ES-I3 (cell line): Measurements from ENCODE around the gene CCN2.

ENCODE experiments used
- H3K36me3 ChIP-seq: 2 replicates; pipeline ENCODE4 v1.6.1; 2013; ENCODE audit warnings: mild to moderate bottlenecking, low read length, control low read depth, moderate library complexity; ENCODE audit not compliant: insufficient read depth
- H3K4me1 ChIP-seq: 2 replicates; pipeline ENCODE4 v1.6.1; 2013; ENCODE audit warnings: mild to moderate bottlenecking, control low read depth, low read length; ENCODE audit not compliant: insufficient read depth
- H3K9ac ChIP-seq: 2 replicates; pipeline ENCODE4 v1.6.1; 2013; ENCODE audit warnings: low read depth, mild to moderate bottlenecking, low read length, moderate library complexity
- H3K9me3 ChIP-seq: 2 replicates; pipeline ENCODE4 v1.6.1; 2013; ENCODE audit warnings: mild to moderate bottlenecking, low read length, moderate library complexity; ENCODE audit not compliant: control insufficient read depth, insufficient read depth

CCN2 gene

DNA sequence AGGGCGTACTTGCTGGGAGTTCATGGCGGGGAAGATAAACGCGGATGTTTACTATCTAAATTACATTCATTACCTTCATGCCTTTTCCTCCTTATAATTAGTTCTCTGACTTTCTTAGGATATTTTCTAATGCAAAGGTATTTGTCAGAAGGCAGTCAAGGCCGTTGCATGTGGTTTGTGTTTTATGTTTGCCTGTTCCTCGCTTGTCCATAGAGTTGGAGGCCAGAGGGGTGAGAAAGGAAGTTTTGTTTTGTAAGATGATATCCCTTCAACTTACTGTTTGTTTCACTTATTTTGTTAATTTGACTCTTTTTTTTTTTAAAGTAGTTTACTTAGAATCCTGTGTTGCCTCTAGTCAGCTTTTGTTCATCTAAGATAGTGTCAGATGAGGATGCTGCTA is 4.0 kb upstream of the CCN2 start:
- H3K4me1 ChIP-seq = peaks cover 44% of the 10 kb centered on the region
- H3K9ac ChIP-seq = no peak overlapping the region
- H3K36me3 ChIP-seq = no peaks in the 10 kb centered on the region; the same call in 1 of the 2 replicates
- H3K9me3 ChIP-seq = no peaks in the 10 kb centered on the region

DNA sequence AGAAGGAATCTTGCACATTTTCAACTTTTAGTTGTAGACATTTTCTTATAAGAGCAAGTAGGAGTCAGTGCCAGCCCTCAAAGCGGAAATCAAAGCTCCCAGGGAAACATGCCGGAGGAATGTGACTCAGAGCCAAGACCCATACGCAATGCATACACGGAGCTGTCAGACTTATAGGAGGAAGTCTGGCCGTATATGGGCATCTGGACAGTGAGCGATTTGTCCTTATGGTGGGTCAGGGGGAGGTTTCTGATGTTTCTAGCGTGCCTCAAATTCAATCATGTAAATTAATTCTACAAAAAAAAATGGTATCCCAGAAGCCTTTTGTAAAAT is 3.6 kb upstream of the CCN2 start:
- H3K4me1 ChIP-seq = peaks cover 44% of the 10 kb centered on the region
- no peak overlapping the region for H3K9ac ChIP-seq
- no peaks in the 10 kb centered on the region; the same call in 1 of the 2 replicates for H3K36me3 ChIP-seq
- no peaks in the 10 kb centered on the region for H3K9me3 ChIP-seq

DNA sequence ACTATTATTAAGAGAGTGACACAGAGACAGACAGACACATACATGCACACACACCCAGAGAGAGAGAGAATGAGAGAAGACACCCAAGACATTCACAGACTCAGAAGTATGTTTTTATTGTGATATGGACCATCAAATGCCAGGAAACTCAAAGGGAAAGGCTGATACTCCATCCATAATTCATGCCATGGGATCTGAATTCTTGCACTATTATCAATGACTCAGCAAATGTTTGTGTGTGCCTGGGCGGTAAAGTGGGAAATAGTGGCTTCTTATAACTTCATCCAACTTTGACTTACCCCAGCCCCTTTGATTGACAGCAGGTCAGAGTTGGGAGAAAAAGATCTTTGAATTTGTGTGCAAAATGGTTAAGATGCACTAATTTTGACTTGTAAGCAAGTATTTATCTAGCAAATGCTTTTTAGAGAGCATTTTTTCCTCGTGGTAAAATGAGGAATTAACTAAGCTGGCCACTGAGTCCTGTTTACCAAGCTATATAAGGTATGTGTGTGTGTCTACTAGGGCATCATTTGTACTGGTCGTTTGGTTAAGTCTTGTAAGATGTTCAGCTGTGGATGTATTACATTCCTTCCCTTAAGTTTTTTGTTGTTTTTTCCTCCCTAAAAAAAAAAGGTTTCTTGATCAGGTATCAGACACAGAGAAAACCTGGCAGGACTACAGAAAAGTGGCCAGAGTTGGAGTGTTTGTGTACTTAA is 3.0 kb upstream of the CCN2 start:
- Histone ChIP-seq H3K9ac (no peak overlapping the region), H3K9me3 (no peaks in the 10 kb centered on the region), H3K36me3 (no peaks in the 10 kb centered on the region), H3K4me1 (peaks cover 44% of the 10 kb centered on the region)

DNA sequence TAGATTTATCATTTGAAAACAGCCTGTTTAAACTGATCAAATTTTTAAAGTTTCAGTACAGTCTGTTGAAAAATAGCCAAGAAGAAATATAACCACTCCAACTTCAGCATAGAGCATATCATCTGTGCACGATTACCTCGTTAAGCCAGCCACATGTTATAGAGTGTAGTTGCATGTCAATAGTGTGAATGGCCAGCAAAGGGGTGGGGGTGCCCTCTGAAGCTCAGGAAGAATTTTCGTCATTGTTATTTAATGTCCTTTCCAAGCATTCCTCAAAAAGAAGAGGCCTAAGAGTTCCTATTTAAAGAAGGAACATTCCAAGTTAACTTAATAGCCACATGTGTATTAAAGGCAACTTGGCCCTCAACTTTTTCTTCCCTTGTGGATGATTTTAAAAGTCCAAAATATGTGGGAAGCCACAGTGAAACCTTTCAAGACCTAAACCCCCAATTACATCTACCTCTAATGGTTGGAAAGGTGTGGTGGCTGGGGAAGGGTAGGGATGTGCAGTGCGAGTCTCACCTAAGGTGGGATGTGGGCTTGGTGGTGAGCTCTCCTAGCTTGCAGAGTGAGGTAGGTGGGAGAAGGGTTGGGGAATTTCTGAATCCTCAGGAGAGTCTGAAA is 1.8 kb upstream of the CCN2 start:
- Histone ChIP-seq H3K4me1 (peaks cover 50% of the 10 kb centered on the region), H3K9ac (peak overlapping the region; percentile 7; the same call in 1 of the 2 replicates), H3K36me3 (0 out of 2 replicates have a peak, but pooled peaks cover 4% of the 10 kb centered on the region), H3K9me3 (no peaks in the 10 kb centered on the region)

DNA sequence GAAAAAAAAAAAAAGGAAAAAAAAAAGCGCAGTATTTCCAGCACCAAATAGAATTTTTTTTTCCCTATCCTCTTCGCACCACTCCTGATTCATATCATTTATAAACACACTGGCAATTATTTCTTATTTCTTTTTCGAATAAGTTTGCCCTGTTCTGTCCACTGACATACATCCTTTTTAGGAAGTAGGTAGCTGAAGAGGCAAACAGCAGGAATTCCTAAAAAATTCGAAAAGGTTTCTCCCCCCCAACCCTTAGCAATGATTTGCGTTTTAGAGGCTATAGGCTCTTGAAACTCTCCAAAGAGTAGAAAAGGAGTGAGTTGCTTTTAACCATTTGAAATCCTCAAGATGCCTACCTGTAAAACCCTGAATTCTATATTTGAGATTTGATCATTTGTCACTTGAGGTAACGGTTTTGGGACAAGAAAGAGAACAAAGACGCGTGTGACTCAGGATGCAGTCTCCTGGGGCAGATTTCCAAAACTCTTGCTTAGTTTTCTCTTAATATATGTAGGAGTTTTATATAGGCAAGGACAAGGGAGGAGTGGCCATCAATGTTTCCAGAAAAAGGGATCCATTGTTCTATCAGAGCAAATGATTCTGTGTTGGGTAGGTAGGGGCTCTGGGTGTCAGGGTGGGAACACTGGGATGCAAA is 531 bp upstream of the CCN2 start:
- peak overlapping the region; percentile 49 for H3K9ac ChIP-seq
- 0 out of 2 replicates have a peak, but pooled peaks cover 4% of the 10 kb centered on the region for H3K36me3 ChIP-seq
- no peaks in the 10 kb centered on the region for H3K9me3 ChIP-seq
- H3K4me1 ChIP-seq = peaks cover 50% of the 10 kb centered on the region

DNA sequence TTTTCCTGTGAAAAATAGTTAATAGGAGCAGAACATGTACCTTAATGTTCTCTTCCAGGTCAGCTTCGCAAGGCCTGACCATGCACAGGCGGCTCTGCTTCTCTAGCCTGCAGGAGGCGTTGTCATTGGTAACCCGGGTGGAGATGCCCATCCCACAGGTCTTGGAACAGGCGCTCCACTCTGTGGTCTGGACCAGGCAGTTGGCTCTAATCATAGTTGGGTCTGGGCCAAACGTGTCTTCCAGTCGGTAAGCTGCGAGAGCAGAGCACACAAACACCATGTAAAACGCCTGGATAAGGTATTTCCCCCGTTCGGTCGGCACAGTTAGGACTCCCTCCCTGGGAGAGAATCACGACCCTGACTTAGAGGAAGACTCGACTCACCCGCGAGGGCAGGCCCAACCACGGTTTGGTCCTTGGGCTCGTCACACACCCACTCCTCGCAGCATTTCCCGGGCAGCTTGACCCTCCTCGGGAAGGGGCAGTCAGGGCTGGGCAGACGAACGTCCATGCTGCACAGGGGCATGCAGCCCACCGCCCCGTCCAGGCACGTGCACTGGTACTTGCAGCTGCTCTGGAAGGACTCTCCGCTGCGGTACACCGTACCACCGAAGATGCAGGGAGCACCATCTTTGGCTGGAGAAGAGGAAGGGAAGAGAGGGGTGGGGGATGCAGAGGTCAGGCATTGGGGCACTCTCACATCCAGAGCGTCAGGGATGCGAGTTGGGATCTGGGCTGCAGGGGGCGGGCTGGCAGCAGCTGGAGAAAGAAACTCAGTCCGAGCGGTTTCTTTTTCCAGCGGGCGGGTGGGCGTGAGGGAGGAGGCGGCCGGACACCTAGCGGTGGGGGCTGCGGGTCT is 1.0 kb downstream of the CCN2 start:
- H3K4me1 ChIP-seq = peaks cover 42% of the 10 kb centered on the region
- H3K9me3 ChIP-seq = no peaks in the 10 kb centered on the region
- H3K9ac ChIP-seq = peak overlapping the region; percentile 49
- 0 out of 2 replicates have a peak, but pooled peaks cover 4% of the 10 kb centered on the region for H3K36me3 ChIP-seq

DNA sequence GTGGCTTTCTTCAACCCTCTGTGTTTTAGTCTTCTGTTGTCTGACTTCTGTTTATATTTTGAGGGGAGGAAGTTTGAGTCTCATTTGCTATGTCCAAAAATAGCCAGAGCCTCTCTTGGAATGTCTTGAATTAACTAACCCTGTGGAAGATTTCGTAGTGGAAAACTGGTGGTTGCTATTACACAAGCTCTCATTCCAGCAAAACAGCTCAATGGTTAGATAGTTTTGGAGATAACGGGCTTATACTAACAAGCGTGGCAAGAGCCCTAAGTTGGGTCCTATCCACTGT is 1.6 kb downstream of the CCN2 start:
- Histone ChIP-seq H3K4me1 (peaks cover 36% of the 10 kb centered on the region), H3K36me3 (0 out of 2 replicates have a peak, but pooled peaks cover 4% of the 10 kb centered on the region), H3K9ac (peak overlapping the region; percentile 49), H3K9me3 (no peaks in the 10 kb centered on the region)

DNA sequence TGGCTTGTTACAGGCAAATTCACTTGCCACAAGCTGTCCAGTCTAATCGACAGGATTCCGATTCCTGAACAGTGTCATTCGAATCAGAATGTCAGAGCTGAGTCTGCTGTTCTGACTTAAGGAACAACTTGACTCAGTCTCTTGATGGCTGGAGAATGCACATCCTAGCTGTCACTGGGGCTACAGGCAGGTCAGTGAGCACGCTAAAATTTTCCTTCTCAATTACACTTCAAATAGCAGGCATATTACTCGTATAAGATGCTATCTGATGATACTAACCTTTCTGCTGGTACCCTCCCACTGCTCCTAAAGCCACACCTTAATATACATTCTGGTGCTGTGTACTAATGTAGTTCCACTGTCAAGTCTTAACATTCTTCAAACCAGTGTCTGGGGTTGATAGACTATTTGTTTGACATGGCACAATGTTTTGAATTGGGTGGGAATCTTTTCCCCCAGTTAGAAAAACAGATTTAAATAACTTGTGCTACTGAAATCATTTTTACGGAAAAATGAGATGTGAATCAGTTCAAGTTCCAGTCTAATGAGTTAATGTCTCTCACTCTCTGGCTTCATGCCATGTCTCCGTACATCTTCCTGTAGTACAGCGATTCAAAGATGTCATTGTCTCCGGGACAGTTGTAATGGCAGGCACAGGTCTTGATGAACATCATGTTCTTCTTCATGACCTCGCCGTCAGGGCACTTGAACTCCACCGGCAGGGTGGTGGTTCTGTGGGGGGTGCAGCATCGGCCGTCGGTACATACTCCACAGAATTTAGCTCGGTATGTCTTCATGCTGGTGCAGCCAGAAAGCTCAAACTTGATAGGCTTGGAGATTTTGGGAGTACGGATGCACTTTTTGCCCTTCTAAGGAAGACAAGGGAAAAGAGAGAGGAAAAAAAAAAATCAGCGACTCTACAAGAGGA is 2.2 kb downstream of the CCN2 start:
- H3K36me3 ChIP-seq = 0 out of 2 replicates have a peak, but pooled peaks cover 4% of the 10 kb centered on the region
- peak overlapping the region; percentile 49; the same call in 1 of the 2 replicates for H3K9ac ChIP-seq
- peaks cover 30% of the 10 kb centered on the region for H3K4me1 ChIP-seq
- H3K9me3 ChIP-seq = no peaks in the 10 kb centered on the region

DNA sequence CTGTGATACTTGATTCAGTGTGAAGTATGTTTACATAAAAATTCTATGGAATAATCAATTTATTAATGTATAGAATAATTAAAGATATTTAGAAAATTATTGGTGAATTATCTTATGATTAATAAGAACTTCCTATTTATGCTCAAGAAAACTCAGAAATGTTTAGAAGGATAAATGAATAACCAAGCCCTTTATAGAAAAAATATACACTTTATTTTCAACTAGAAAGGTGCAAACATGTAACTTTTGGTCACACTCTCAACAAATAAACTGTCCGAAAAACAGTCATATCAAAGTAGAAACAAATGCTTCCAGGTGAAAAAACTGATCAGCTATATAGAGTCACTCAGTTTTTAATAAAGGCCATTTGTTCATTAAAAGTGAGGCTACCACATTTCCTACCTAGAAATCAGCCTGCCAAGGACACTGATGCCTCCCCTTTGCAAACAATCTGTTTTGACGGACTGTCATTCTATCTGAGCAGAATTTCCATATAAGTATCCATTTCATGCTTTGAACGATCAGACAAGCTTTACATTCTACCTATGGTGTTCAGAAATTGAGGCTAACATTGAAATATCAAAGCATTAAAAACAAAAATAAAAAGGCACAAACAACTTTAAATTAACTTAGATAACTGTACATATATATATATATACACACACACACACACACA is 3.0 kb downstream of the CCN2 start:
- 0 out of 2 replicates have a peak, but pooled peaks cover 4% of the 10 kb centered on the region for H3K36me3 ChIP-seq
- H3K4me1 ChIP-seq = peaks cover 21% of the 10 kb centered on the region
- H3K9me3 ChIP-seq = no peaks in the 10 kb centered on the region
- H3K9ac ChIP-seq = peak overlapping the region; percentile 23; the same call in 1 of the 2 replicates

DNA sequence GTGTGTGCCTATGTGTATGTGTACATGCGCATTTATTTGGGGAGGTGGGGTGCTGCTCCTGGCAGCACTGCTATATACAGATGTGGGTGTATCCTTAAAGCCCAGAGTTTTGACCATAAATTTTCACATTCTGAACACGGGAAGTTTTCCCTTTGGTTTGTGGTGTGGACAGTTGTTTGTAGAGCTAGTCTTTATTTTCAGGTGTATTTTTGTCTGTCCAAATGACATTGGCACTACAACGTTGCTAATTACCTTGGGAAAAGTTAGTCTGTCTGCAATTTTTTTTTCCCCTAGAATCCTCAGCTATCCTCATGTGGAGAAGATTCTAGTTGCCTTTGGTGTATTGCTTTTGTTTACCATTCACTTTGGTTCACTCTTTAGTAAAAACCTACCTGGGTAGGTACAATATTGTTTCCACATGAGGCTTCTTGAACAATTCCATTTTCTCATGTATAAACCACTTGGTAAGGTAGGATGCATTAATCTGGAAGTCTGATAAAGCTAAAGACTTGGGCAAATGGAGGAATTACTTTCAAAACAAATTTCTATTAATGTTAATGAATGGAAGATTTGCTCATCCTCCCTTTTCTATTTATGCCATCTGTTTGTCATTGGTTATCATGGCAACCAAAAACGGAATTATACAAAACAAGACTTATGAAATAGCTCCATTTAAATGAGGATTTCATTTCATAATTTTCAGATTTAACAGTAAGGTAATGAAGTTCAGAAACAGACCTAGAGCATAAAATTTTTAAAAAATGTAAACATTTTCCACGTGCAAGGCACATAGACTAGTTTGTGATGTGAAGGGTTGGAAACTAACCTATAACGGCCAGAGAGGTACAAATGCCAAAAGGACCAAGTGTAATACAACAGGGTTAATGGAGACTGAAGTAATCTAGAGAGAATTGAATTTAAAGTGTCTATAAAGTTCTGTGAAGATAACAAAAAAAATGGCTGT is 3.9 kb downstream of the CCN2 start:
- Histone ChIP-seq H3K9me3 (no peaks in the 10 kb centered on the region), H3K9ac (no peak overlapping the region), H3K4me1 (peaks cover 14% of the 10 kb centered on the region), H3K36me3 (0 out of 2 replicates have a peak, but pooled peaks cover 4% of the 10 kb centered on the region)

DNA sequence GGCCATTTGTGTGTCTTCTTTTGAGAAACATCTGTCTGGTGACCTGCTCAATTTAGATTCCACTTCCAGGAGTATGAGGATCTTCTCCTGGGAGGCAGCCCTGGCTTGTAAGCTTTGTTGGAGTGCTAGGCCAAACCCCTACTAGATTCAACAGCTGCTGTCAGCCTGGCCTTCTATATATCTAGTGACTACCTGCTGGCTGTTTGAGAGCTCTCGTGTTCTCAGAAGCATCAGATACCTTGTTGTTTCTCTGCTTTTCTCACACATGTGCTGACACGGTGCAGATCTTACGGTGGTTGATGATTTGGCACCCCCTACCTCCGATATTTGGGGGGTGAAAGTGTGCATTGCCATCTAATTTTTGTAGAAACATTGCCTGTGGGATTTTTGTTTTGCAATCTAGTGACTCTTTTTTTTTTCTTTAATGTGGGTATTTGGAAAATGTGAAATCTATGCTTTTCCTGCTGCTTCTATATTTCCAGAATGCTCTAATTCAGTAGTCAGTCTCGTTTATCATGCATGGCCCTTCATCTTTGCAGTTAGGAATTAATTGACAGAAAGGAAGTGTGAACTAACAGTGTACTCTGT is 4.7 kb downstream of the CCN2 start:
- 0 out of 2 replicates have a peak, but pooled peaks cover 4% of the 10 kb centered on the region for H3K36me3 ChIP-seq
- no peak overlapping the region for H3K9ac ChIP-seq
- peaks cover 8% of the 10 kb centered on the region for H3K4me1 ChIP-seq
- no peaks in the 10 kb centered on the region for H3K9me3 ChIP-seq

DNA sequence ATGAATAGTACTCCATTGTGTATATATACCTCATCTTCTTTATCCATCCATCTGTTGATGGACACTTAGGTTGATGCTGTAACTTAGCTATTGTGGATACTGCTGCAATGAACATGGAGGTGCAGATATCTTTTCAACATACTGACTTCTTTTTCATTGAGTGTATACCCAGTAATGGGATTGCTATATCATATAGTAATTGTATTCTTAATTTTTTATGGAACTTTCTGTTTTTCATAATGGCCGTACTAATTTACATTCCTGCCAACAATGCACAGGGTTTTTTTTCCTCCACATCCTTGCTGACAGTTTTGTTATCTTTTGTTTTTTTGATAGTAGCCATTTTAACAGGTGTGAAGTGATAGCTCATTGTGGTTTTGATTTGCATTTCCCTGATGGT is 5.2 kb downstream of the CCN2 start:
- H3K9me3 ChIP-seq = no peaks in the 10 kb centered on the region
- H3K36me3 ChIP-seq = 0 out of 2 replicates have a peak, but pooled peaks cover 4% of the 10 kb centered on the region
- no peak overlapping the region for H3K9ac ChIP-seq
- H3K4me1 ChIP-seq = peaks cover 8% of the 10 kb centered on the region
